Peyer's patch (tissue), 4 donors: ENCODE measurements around the gene FKBP1A.

Source experiments
- POLR2A ChIP-seq, 2 donors: fragments of 450-650 bp; IDR thresholded peaks; one replicate each; pipeline ENCODE4 v1.5.1; 2017; ENCODE audit warnings: antibody characterized with exemption in 2 of 2, mild to moderate bottlenecking in 2 of 2, moderate library complexity in 2 of 2
- TF ChIP-seq, protein P1 (sequence below), 6 experiments: fragments of 450-650 bp in 4 of 6; fragments of 200-600 bp in 2 of 6; sonication (generic) in 1 of 6; IDR thresholded peaks; one replicate each; pipeline ENCODE4 v1.5.1; 2017 to 2019; ENCODE audit warnings: antibody characterized with exemption in 6 of 6, mild to moderate bottlenecking in 3 of 6, moderate library complexity in 1 of 6

GRCh38 chr20:1388741-1389483 is 3.9 kb downstream of the FKBP1A start:
- TF ChIP-seq, protein P1, sequence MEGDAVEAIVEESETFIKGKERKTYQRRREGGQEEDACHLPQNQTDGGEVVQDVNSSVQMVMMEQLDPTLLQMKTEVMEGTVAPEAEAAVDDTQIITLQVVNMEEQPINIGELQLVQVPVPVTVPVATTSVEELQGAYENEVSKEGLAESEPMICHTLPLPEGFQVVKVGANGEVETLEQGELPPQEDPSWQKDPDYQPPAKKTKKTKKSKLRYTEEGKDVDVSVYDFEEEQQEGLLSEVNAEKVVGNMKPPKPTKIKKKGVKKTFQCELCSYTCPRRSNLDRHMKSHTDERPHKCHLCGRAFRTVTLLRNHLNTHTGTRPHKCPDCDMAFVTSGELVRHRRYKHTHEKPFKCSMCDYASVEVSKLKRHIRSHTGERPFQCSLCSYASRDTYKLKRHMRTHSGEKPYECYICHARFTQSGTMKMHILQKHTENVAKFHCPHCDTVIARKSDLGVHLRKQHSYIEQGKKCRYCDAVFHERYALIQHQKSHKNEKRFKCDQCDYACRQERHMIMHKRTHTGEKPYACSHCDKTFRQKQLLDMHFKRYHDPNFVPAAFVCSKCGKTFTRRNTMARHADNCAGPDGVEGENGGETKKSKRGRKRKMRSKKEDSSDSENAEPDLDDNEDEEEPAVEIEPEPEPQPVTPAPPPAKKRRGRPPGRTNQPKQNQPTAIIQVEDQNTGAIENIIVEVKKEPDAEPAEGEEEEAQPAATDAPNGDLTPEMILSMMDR (IDR thresholded peaks at IDR 0.05) = no peak
- TF ChIP-seq POLR2A (IDR thresholded peaks at IDR 0.05) = no peak
